MCF 10A (cell line): Measurements from ENCODE around the gene DNAJB14. TPM values are rescaled to one million over a fixed set of nuclear protein-coding genes. Genes with fewer than 3 reads are reported as not detected.

Experiments
- BruUV-seq: library from RNA; stranded (reverse); fragments of 400-500 nt; replicated peaks from 2 replicates; lab custom pipeline; 2021; lab: Mats Ljungman, UMichigan
- CTCF ChIA-PET: fragments of 300-600 bp; sonication (Branson Sonifier 250); formaldehyde crosslinking; extraction: SDS; loops from one replicate; lab custom pipeline; 2021; ENCODE audit warnings: antibody characterized with exemption, inconsistent platforms; lab: Yijun Ruan, JAX
- POLR2A ChIA-PET: fragments of 300-600, 350-650 bp; sonication (Branson Sonifier 250); formaldehyde crosslinking; extraction: SDS; loops from one replicate; lab custom pipeline; 2020; ENCODE audit warnings: antibody characterized with exemption, inconsistent platforms; lab: Yijun Ruan, JAX
- DNase-seq: peaks from one replicate; pipeline ENCODE4 v3.0.0-alpha.2; 2018; ENCODE audit not compliant: unreplicated experiment
- H3K27ac Mint-ChIP-seq: one replicate; pipeline ENCODE4 v1.8.0; 2022; ENCODE audit warnings: mild to moderate bottlenecking, low read depth, mixed read lengths; ENCODE audit not compliant: unreplicated experiment
- H3K27me3 Mint-ChIP-seq: one replicate; pipeline ENCODE4 v1.8.0; 2022; ENCODE audit warnings: mixed read lengths; ENCODE audit not compliant: insufficient read depth, unreplicated experiment
- H3K36me3 Mint-ChIP-seq: one replicate; pipeline ENCODE4 v1.8.0; 2022; ENCODE audit warnings: mild to moderate bottlenecking, moderate library complexity, mixed read lengths; ENCODE audit not compliant: insufficient read depth, unreplicated experiment
- H3K4me1 Mint-ChIP-seq: one replicate; pipeline ENCODE4 v1.8.0; 2022; ENCODE audit warnings: mixed read lengths; ENCODE audit not compliant: insufficient read depth, unreplicated experiment
- H3K4me3 Mint-ChIP-seq: one replicate; pipeline ENCODE4 v1.8.0; 2022; ENCODE audit warnings: mild to moderate bottlenecking, moderate library complexity, mixed read lengths; ENCODE audit not compliant: unreplicated experiment
- H3K9me3 Mint-ChIP-seq: one replicate; pipeline ENCODE4 v1.8.0; 2022; ENCODE audit warnings: mixed read lengths; ENCODE audit not compliant: unreplicated experiment
- intact Hi-C: fragments of 100-400 bp; cut with micrococcal nuclease; formaldehyde crosslinking; loops from 2 replicates; pipeline ENCODE4 v1.14.1; 2022
- total RNA-seq: library from RNA; stranded (reverse); gene quantifications from 2 replicates; pipeline ENCODE4 v1.2.3, GENCODE V29; 2022
- TF ChIP-seq, protein P1 (sequence below): fragments of 200-600 bp; IDR thresholded peaks from one replicate; pipeline ENCODE4 v1.8.0; 2022; ENCODE audit warnings: antibody characterized with exemption, mild to moderate bottlenecking; ENCODE audit not compliant: unreplicated experiment

DNAJB14 gene
- total RNA-seq, 1 experiment from 2014 or later, result 54.5 TPM

DNA sequence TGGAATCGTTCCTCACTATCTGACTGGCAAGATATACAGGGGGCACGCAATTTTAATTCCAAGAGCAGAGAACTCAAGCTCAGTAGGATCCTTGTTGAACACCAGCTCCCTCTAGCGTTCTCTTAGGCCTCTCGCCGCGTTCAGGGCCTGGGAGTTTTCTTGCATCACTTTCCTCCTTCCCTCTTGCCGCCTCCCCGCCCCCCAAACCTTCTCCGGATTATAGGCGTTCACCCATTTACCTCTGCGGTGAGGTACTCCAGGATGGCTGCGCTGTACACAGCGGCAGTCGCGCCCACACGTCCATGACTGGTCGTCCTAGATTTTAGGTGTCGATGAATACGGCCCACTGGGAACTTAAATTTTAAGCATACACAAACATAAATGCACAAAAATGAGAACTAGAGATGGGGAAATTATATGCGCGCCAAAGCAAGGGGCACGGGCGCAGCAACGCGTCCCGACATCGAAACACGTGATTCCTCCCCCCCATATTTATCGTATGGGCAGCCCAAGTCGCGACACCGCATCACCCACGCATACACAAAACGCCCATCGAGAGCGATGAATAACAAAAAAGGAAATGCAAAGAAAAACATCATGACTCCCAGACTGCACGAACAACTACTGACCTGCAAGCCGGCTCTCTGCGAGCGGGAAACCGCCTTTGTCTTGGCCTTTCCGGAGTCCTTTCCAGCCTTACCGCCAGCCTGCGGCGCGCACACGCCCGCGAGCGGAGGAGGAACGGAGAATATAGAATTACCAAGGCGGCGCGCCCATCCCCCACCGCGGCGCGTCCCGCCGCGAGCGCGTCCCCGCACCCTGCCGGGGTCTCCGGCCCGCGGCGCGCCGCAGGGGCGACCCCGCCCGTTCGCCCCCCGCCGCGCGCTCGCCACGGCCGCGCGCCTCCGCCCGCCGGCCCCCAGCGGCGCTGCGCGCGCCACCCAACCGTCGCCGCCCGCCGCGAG lies 2.9 kb upstream of the DNAJB14 start:
- TF ChIP-seq, protein P1, sequence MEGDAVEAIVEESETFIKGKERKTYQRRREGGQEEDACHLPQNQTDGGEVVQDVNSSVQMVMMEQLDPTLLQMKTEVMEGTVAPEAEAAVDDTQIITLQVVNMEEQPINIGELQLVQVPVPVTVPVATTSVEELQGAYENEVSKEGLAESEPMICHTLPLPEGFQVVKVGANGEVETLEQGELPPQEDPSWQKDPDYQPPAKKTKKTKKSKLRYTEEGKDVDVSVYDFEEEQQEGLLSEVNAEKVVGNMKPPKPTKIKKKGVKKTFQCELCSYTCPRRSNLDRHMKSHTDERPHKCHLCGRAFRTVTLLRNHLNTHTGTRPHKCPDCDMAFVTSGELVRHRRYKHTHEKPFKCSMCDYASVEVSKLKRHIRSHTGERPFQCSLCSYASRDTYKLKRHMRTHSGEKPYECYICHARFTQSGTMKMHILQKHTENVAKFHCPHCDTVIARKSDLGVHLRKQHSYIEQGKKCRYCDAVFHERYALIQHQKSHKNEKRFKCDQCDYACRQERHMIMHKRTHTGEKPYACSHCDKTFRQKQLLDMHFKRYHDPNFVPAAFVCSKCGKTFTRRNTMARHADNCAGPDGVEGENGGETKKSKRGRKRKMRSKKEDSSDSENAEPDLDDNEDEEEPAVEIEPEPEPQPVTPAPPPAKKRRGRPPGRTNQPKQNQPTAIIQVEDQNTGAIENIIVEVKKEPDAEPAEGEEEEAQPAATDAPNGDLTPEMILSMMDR, result peak; percentile 76
- no peak overlapping the region for H3K27ac Mint-ChIP-seq
- no TSS peak for BruUV-seq
- peaks cover 5% of the 10 kb centered on the region for H3K36me3 Mint-ChIP-seq
- peak; percentile 99 for DNase-seq
- H3K9me3 Mint-ChIP-seq, result no peaks in the 10 kb centered on the region
- ChIA-PET CTCF (interaction anchor here (0.5 to 2.4 kb wide), 13 partner anchors 9 to 1400 kb away, joined by 3 to 10 read pairs (median 4); partner anchors contain the start of genes LAMTOR3 and TRMT10A), POLR2A (interaction anchor here (0.6 to 5.2 kb wide), 23 partner anchors 9 to 1602 kb away, joined by 3 to 62 read pairs (median 4); partner anchors contain the start of genes ADH5, DAPP1, LAMTOR3 and TRMT10A)
- intact Hi-C loops, result loop anchor here (1.0 to 5.0 kb wide), 5 partner anchors 48 to 386 kb away; no protein-coding TSS in a partner anchor
- H3K27me3 Mint-ChIP-seq, result no peaks in the 10 kb centered on the region
- no peak overlapping the region for H3K4me3 Mint-ChIP-seq
- H3K4me1 Mint-ChIP-seq, result peaks cover 11% of the 10 kb centered on the region

DNA sequence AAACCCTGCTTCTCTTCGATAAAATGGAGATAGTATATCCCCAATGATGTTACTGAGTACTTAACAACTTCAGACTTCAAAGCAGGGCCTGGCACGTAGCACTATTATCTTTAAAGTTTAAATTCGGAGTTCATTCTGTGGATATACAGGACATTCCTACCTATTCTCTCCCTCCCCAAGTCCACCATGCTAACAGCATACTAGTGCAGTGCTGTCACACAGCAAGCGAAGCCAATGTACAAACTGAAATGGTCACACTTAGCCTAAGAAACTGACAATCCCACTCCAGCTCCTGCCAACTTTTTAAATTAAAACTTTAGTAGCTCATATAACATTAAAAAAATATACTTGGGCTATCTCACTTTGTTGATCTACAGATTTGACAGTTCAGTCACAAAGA lies 1.2 kb upstream of the DNAJB14 start:
- BruUV-seq, result TSS peak; percentile 6
- H3K4me1 Mint-ChIP-seq, result peaks cover 25% of the 10 kb centered on the region

DNA sequence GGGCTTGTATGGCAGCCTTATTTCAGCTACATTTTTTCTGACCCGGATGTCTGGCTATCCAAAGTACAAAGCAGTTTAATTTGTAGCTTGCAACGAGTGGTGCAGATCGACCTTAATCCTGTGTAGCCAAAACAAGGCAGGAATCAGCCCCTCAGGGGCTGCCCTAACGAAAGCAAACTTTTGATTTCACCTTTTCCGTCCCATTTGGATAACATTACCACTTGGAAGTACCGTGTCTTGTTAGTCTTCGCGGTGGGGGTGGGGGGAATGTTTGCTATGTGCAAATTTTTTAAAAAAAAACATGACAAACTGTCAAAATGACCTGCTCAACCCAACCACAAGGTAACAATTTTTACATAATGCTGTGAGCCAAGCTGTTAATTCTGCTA lies 766 bp upstream of the DNAJB14 start:
- intact Hi-C loops, result loop anchor here (5.0 kb wide), 1 partner anchor 50 kb away; no protein-coding TSS in a partner anchor
- no peak for DNase-seq
- ChIA-PET POLR2A (interaction anchor here (0.6 to 5.2 kb wide), 15 partner anchors 15 to 856 kb away, joined by 3 to 62 read pairs (median 4); partner anchors contain the start of genes DAPP1, LAMTOR3 and TRMT10A), CTCF (interaction anchor here (0.5 to 2.4 kb wide), 6 partner anchors 7 to 138 kb away, joined by 3 to 10 read pairs (median 4); partner anchors contain the start of gene LAMTOR3)
- Mint-ChIP-seq H3K27ac (peak overlapping the region; percentile 92), H3K4me3 (peak overlapping the region; percentile 98), H3K27me3 (no peaks in the 10 kb centered on the region), H3K36me3 (peaks cover 12% of the 10 kb centered on the region), H3K4me1 (peaks cover 26% of the 10 kb centered on the region), H3K9me3 (no peaks in the 10 kb centered on the region)
- TF ChIP-seq, protein P1, result no peak
- BruUV-seq, result no TSS peak

More for the DNA sequence above, 1.2 kb upstream of the DNAJB14 start:
- Mint-ChIP-seq H3K4me3 (peak overlapping the region; percentile 98), H3K36me3 (peaks cover 12% of the 10 kb centered on the region), H3K9me3 (no peaks in the 10 kb centered on the region), H3K27me3 (no peaks in the 10 kb centered on the region), H3K27ac (no peak overlapping the region)
- CTCF ChIA-PET, result interaction anchor here (0.9 to 2.4 kb wide), 8 partner anchors 8 to 143 kb away, joined by 3 to 10 read pairs (median 5); partner anchors contain the start of gene LAMTOR3
- DNase-seq, result no peak
- POLR2A ChIA-PET, result interaction anchor here (0.6 to 5.2 kb wide), 11 partner anchors 16 to 857 kb away, joined by 3 to 62 read pairs (median 4); partner anchors contain the start of genes DAPP1, LAMTOR3 and TRMT10A
- intact Hi-C loops, result loop anchor here (2.0 to 5.0 kb wide), 3 partner anchors 50 to 223 kb away; no protein-coding TSS in a partner anchor
- TF ChIP-seq, protein P1, result no peak
